ENCODE measurements around the gene RTL5.

Gene RTL5

GRCh38 chrX:72110876-72111708, 20.6 kb downstream of the RTL5 start:
- TF ChIP-seq, protein P1, sequence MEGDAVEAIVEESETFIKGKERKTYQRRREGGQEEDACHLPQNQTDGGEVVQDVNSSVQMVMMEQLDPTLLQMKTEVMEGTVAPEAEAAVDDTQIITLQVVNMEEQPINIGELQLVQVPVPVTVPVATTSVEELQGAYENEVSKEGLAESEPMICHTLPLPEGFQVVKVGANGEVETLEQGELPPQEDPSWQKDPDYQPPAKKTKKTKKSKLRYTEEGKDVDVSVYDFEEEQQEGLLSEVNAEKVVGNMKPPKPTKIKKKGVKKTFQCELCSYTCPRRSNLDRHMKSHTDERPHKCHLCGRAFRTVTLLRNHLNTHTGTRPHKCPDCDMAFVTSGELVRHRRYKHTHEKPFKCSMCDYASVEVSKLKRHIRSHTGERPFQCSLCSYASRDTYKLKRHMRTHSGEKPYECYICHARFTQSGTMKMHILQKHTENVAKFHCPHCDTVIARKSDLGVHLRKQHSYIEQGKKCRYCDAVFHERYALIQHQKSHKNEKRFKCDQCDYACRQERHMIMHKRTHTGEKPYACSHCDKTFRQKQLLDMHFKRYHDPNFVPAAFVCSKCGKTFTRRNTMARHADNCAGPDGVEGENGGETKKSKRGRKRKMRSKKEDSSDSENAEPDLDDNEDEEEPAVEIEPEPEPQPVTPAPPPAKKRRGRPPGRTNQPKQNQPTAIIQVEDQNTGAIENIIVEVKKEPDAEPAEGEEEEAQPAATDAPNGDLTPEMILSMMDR (IDR thresholded peaks at IDR 0.05; ENCODE audit: control insufficient read depth, insufficient read depth, low read depth, low read length, missing control alignments) = no peak
- DNase-seq (ENCODE audit: low read depth) = no peak
- H3K4me3 ChIP-seq (ENCODE audit: control insufficient read depth, low read depth, low read length) = no peak overlapping the region

GRCh38 chrX:72110051-72110875, 21.5 kb downstream of the RTL5 start:
- no peak overlapping the region for H3K4me3 ChIP-seq (ENCODE audit: control insufficient read depth, low read depth, low read length)
- TF ChIP-seq, protein P1 (IDR thresholded peaks at IDR 0.05; ENCODE audit: control insufficient read depth, insufficient read depth, low read depth, low read length, missing control alignments) = no peak
- no peak for DNase-seq (ENCODE audit: low read depth)

GRCh38 chrX:72108666-72109065, 23.0 kb downstream of the RTL5 start:
- DNase-seq (ENCODE audit: low read depth) = no peak
- no peak overlapping the region for H3K4me3 ChIP-seq (ENCODE audit: control insufficient read depth, low read depth, low read length)
- TF ChIP-seq, protein P1 (IDR thresholded peaks at IDR 0.05; ENCODE audit: control insufficient read depth, insufficient read depth, low read depth, low read length, missing control alignments) = no peak

DNA sequence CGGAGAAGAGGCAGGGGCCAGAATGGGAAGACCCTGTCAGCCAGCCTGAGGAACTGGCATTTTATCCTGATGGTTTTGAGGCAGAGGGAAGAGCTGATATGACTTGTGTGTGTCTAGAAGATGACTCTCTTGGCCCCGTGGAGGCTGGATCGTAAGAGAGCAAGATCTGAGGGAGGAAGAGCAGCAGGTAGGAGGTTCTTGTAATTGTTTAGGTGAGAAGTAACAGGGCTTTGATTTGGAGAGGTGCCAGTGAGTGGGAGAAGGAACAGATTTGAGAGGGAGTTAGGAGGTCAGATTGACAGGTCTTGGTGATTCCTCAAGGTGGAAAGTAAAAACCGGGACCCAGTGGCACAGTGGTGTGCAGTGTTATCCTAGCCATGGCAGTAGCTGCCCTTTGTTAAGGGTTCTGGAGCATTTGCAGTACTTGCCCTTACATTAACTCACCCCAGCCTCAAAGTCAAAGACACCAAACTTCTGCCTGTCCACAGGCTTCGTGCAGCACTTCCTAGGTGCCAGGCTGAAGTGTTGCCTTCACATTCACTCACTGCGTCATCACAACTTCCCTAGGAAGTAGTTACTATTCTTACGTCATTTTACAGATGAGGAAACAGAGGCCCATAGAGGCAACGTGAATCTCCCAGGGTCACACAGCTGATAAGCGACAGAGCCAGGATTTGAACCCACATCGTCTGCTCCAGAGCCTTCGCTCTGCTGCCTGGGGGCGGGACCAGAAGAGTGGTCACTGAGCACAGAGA, 23.7 kb downstream of the RTL5 start:
- DNase-seq (ENCODE audit: low read depth) = no peak
- TF ChIP-seq, protein P1 (IDR thresholded peaks at IDR 0.05; ENCODE audit: control insufficient read depth, insufficient read depth, low read depth, low read length, missing control alignments) = no peak

GRCh38 chrX:72107320-72107719, 24.4 kb downstream of the RTL5 start:
- no peak for DNase-seq (ENCODE audit: low read depth)
- TF ChIP-seq, protein P1 (IDR thresholded peaks at IDR 0.05; ENCODE audit: control insufficient read depth, insufficient read depth, low read depth, low read length, missing control alignments) = no peak
- no peak overlapping the region for H3K4me3 ChIP-seq (ENCODE audit: control insufficient read depth, low read depth, low read length)

More for the DNA sequence above, 23.7 kb downstream of the RTL5 start:
- H3K4me3 ChIP-seq (ENCODE audit: control insufficient read depth, low read depth, low read length) = no peak overlapping the region

- no peak for DNase-seq (ENCODE audit: low read depth)
- H3K4me3 ChIP-seq (ENCODE audit: control insufficient read depth, low read depth, low read length) = no peak overlapping the region
- TF ChIP-seq, protein P1 (IDR thresholded peaks at IDR 0.05; ENCODE audit: control insufficient read depth, insufficient read depth, low read depth, low read length, missing control alignments) = no peak
These were observed 26.3 kb downstream of the RTL5 start for GRCh38 chrX:72105436-72105835.
